ENCODE measurements around the gene GRM7. TPM values are rescaled to one million over a fixed set of nuclear protein-coding genes. Genes with fewer than 3 reads are reported as not detected.

GRM7 gene
- total RNA-seq, 1 donor from 2014 or later = 9.9 TPM

DNA sequence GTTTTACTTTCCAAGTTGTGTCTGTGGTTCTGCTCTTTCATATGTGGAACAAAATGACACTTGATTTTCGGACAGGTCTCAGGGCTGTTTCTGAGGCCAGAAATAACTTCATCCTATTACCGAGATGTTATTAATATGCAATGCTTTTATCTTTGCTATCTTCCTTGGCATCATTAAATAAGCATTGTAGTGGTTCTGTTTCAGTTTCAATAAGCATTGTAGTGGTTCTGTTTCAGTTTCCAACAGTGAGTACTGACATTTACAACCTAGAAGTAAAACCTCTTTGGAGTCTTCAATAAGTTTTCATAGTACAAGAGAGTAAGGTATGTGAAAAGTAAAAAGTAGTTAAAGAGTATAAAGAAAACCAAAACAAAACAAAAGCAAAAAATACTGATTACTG, 746.2 kb downstream of the GRM7 start:
- DNase-seq (ENCODE audit: extremely low spot score, unreplicated experiment) = no peak
- Mint-ChIP-seq H3K36me3 (no peaks in the 10 kb centered on the region), H3K9me3 (no peaks in the 10 kb centered on the region), H3K27ac (no peak overlapping the region), H3K4me1 (ENCODE audit: unreplicated experiment) (peaks cover 3% of the 10 kb centered on the region), H3K27me3 (no peaks in the 10 kb centered on the region), H3K4me3 (no peak overlapping the region)
- TF ChIP-seq, protein P1, sequence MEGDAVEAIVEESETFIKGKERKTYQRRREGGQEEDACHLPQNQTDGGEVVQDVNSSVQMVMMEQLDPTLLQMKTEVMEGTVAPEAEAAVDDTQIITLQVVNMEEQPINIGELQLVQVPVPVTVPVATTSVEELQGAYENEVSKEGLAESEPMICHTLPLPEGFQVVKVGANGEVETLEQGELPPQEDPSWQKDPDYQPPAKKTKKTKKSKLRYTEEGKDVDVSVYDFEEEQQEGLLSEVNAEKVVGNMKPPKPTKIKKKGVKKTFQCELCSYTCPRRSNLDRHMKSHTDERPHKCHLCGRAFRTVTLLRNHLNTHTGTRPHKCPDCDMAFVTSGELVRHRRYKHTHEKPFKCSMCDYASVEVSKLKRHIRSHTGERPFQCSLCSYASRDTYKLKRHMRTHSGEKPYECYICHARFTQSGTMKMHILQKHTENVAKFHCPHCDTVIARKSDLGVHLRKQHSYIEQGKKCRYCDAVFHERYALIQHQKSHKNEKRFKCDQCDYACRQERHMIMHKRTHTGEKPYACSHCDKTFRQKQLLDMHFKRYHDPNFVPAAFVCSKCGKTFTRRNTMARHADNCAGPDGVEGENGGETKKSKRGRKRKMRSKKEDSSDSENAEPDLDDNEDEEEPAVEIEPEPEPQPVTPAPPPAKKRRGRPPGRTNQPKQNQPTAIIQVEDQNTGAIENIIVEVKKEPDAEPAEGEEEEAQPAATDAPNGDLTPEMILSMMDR (conservative IDR thresholded peaks at IDR 0.05) = no peak

DNA sequence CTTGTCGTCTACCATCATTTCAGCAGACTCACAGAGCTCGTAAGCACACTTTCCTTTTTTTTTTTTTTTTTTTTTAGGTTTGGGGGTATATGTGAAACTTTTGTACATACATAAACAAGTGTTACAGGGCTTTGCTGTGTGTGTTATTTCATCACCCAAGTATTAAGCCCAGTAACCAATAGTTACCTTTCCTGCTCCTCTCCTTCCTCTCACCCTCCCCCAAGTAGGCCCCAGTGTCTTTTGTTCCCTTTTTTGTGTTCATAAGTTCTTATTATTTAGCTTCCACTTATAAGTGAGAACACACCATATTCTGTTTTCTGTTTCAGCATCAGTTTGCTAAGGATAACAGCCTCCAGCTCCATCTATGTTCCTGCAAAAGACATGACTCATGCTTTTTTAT, 746.8 kb downstream of the GRM7 start:
- Mint-ChIP-seq H3K9me3 (no peaks in the 10 kb centered on the region), H3K4me1 (ENCODE audit: unreplicated experiment) (no peaks in the 10 kb centered on the region), H3K4me3 (no peak overlapping the region), H3K27me3 (peaks cover 5% of the 10 kb centered on the region), H3K36me3 (no peaks in the 10 kb centered on the region), H3K27ac (no peak overlapping the region)
- TF ChIP-seq, protein P1 (conservative IDR thresholded peaks at IDR 0.05) = no peak
- no peak for DNase-seq (ENCODE audit: extremely low spot score, unreplicated experiment)

DNA sequence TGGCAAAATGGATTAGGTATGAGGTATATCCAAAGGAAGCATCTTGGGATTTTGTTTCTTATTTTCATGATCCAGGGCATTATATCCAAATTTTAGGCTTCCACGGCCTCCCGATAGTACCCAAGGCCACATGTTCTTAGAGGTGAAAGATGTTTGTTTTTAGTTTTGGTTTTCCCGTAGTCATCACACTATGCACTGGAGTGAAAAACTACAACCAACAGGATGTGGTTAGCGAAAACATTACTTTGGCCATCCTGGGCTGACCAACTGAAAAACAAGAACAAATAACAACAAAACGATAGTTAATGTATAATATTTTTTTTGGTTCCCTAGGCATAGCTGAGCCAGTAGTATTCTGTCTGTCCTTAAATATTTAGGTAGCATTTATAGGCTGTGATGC, 749.7 kb downstream of the GRM7 start:
- TF ChIP-seq, protein P1 (conservative IDR thresholded peaks at IDR 0.05) = no peak
- Mint-ChIP-seq H3K4me3 (no peak overlapping the region), H3K4me1 (ENCODE audit: unreplicated experiment) (no peaks in the 10 kb centered on the region), H3K9me3 (no peaks in the 10 kb centered on the region), H3K27ac (no peak overlapping the region), H3K36me3 (no peaks in the 10 kb centered on the region), H3K27me3 (peaks cover 5% of the 10 kb centered on the region)
- DNase-seq (ENCODE audit: extremely low spot score, unreplicated experiment) = no peak

DNA sequence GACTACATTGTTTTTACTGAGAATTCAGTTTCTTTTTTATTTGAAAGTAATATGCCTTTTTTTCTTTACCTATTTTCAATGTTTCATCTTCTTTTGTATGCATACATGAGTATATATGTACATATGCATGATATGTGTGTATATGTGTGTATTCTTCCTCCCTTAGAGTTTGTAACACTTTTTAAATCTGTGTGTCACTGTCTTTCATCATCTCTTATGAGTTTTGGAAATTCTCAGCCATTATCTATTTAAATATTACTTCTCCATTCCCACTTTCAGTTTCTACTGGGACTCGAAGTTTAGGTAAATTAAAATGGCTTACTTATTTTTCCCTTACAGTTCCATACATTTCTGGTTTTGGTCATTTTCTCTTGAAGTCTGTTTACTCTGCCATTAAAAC, 754.1 kb downstream of the GRM7 start:
- Mint-ChIP-seq H3K9me3 (peaks cover 4% of the 10 kb centered on the region), H3K4me3 (no peak overlapping the region), H3K4me1 (ENCODE audit: unreplicated experiment) (no peaks in the 10 kb centered on the region), H3K27ac (no peak overlapping the region), H3K27me3 (peaks cover 5% of the 10 kb centered on the region), H3K36me3 (no peaks in the 10 kb centered on the region)
- no peak for DNase-seq (ENCODE audit: extremely low spot score, unreplicated experiment)
- TF ChIP-seq, protein P1 (conservative IDR thresholded peaks at IDR 0.05) = no peak

DNA sequence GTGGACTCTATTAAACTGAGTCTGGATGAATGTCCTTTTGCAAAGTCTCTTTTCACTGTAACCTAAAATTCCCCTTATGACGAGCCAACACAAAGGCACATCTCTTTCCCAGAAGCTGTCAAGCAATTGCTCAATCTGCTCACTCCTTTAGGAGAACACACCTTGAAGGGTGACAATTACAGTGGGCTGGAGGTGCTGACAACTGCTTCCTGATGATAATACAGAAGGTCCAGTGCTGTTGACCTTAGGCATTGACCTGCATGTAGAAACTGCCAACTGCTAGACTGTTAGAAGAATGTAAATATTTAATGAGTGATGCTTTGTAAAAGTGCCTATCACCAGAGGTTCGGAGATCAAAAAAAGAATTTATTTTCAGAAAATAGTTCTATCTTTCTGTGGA, 757.7 kb downstream of the GRM7 start:
- no peak for DNase-seq (ENCODE audit: extremely low spot score, unreplicated experiment)
- Mint-ChIP-seq H3K36me3 (no peaks in the 10 kb centered on the region), H3K4me1 (ENCODE audit: unreplicated experiment) (no peaks in the 10 kb centered on the region), H3K9me3 (peaks cover 4% of the 10 kb centered on the region), H3K27ac (no peak overlapping the region), H3K4me3 (no peak overlapping the region), H3K27me3 (no peaks in the 10 kb centered on the region)
- TF ChIP-seq, protein P1 (conservative IDR thresholded peaks at IDR 0.05) = no peak

DNA sequence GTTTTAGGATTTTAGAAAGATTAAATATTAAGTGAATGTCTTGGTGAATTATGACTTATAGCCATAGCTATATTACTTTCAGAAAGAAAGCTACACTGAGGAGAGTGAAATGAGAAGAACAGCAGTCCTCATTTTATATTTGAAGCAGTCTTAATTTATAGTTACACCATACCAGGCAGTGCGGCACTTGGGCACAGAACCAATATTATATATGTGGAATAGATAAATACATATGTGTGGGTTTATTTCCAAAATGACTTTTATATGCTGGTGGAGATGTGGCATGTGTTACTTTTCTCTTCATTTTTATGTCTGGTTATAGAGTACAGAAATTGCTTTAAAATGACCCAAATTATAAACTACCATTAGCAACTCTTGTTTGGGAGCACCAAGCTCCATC, 759.5 kb downstream of the GRM7 start:
- no peak overlapping the region for H3K4me3 Mint-ChIP-seq
- peaks cover 4% of the 10 kb centered on the region for H3K9me3 Mint-ChIP-seq
- H3K27me3 Mint-ChIP-seq = no peaks in the 10 kb centered on the region
- H3K4me1 Mint-ChIP-seq (ENCODE audit: unreplicated experiment) = no peaks in the 10 kb centered on the region
- H3K36me3 Mint-ChIP-seq = no peaks in the 10 kb centered on the region
- DNase-seq (ENCODE audit: extremely low spot score, unreplicated experiment) = no peak
- no peak overlapping the region for H3K27ac Mint-ChIP-seq
- TF ChIP-seq, protein P1 (conservative IDR thresholded peaks at IDR 0.05) = no peak
